GM12878 (cell line): Measurements from ENCODE around the gene MLEC.

ENCODE experiments used
- CEBPB ChIP-seq, 2 experiments: fragments of 150-350 bp in 1 of 2; IDR thresholded peaks; 2 replicates each; pipeline ENCODE4 v1.6.1; 2012 to 2014; ENCODE audit warnings: low read depth in 2 of 2, low read length in 2 of 2, borderline replicate concordance in 1 of 2, inconsistent platforms in 1 of 2
- EZH2 ChIP-seq: IDR thresholded peaks from 2 replicates; pipeline ENCODE4 v1.6.1; 2012; ENCODE audit warnings: low read depth, mild to moderate bottlenecking, control low read depth, inconsistent platforms, low read length, borderline replicate concordance; ENCODE audit not compliant: control insufficient read depth
- FOS ChIP-seq: IDR thresholded peaks from 3 replicates; pipeline ENCODE4 v1.6.1; 2011; ENCODE audit warnings: borderline replicate concordance; ENCODE audit not compliant: insufficient read length; ENCODE audit errors: extremely low read depth
- GATAD2B ChIP-seq: fragments of 450-650 bp; conservative IDR thresholded peaks from 2 replicates; pipeline ENCODE4 v1.6.1; 2017; ENCODE audit warnings: low read depth, mild to moderate bottlenecking, moderate library complexity
- JUND ChIP-seq: IDR thresholded peaks from 2 replicates; pipeline ENCODE4 v1.6.1; 2012; ENCODE audit warnings: low read depth, mild to moderate bottlenecking, low read length, improper control_type of control experiment, moderate library complexity
- MEF2A ChIP-seq: IDR thresholded peaks from 2 replicates; pipeline ENCODE4 v1.6.1; 2011; ENCODE audit warnings: low read depth, mild to moderate bottlenecking, low read length, moderate library complexity; ENCODE audit not compliant: insufficient read depth
- MXI1 ChIP-seq: fragments of 150-350 bp; IDR thresholded peaks from 2 replicates; pipeline ENCODE4 v1.6.1; 2011; ENCODE audit warnings: low read depth, mild to moderate bottlenecking, inconsistent platforms, low read length, improper control_type of control experiment
- POLR2A ChIP-seq: IDR thresholded peaks from 2 replicates; pipeline ENCODE4 v1.6.1; 2011; ENCODE audit warnings: low read depth, mild to moderate bottlenecking, low read length
- TF ChIP-seq, protein P1 (sequence below): IDR thresholded peaks from 2 replicates; pipeline ENCODE4 v1.6.1; 2011; ENCODE audit warnings: borderline replicate concordance, low read depth, mild to moderate bottlenecking, moderate library complexity, low read length; ENCODE audit not compliant: insufficient read depth, poor library complexity, severe bottlenecking
- TF ChIP-seq, protein P2 (sequence below): IDR thresholded peaks from 2 replicates; pipeline ENCODE4 v1.6.1; 2012; ENCODE audit warnings: low read depth, low read length, improper control_type of control experiment
- TF ChIP-seq, protein P3 (sequence below), 3 experiments: IDR thresholded peaks in 2 of 3; conservative IDR thresholded peaks in 1 of 3; 2 replicates each; pipeline ENCODE4 v1.5.1; 2011; ENCODE audit warnings: low read depth in 3 of 3, low read length in 3 of 3, mild to moderate bottlenecking in 3 of 3, control low read depth in 2 of 3, moderate library complexity in 2 of 3, inconsistent platforms in 1 of 3, mixed read lengths in 1 of 3; ENCODE audit not compliant: control insufficient read depth in 2 of 3, insufficient read depth in 1 of 3; ENCODE audit errors: extremely low read depth in 1 of 3
- TF ChIP-seq, protein P4 (sequence below): fragments of 450-650 bp; IDR thresholded peaks from 2 replicates; pipeline ENCODE4 v1.6.1; 2017; ENCODE audit warnings: mild to moderate bottlenecking
- TF ChIP-seq, protein P5 (sequence below): fragments of 450-650 bp; IDR thresholded peaks from 2 replicates; pipeline ENCODE4 v1.6.1; 2018; ENCODE audit warnings: borderline replicate concordance, mild to moderate bottlenecking; ENCODE audit not compliant: partially characterized antibody
- TF ChIP-seq, protein P6 (sequence below): IDR thresholded peaks from 2 replicates; pipeline ENCODE4 v1.6.1; 2011; ENCODE audit warnings: borderline replicate concordance, low read depth, mild to moderate bottlenecking, moderate library complexity, mixed read lengths, low read length; ENCODE audit not compliant: insufficient read depth; ENCODE audit errors: extremely low read length

DNA sequence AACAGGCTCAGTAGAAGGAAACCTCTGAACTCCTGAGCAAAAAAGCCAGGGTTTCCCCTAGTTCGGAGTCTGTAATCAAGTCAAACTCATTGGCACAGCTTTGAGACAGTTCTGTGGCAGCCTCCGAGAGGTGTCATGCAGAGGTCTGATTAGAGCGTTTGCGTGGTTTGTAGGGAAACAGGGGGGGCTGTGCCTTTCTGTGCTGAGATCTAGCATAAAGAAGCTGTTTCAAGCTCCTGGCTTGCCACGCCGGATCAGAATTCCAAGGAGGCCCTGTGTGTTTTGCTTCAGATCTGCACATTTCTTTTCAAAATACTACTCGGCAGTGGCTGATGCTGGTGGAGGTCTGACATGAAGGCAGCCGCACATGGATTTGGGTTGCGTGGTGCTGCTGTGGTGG is 44.8 kb upstream of the MLEC start:
- TF ChIP-seq, protein P1, sequence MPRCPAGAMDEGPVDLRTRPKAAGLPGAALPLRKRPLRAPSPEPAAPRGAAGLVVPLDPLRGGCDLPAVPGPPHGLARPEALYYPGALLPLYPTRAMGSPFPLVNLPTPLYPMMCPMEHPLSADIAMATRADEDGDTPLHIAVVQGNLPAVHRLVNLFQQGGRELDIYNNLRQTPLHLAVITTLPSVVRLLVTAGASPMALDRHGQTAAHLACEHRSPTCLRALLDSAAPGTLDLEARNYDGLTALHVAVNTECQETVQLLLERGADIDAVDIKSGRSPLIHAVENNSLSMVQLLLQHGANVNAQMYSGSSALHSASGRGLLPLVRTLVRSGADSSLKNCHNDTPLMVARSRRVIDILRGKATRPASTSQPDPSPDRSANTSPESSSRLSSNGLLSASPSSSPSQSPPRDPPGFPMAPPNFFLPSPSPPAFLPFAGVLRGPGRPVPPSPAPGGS = no peak
- TF ChIP-seq, protein P2, sequence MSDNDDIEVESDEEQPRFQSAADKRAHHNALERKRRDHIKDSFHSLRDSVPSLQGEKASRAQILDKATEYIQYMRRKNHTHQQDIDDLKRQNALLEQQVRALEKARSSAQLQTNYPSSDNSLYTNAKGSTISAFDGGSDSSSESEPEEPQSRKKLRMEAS = no peak
- TF ChIP-seq GATAD2B (no peak), CEBPB (IDR thresholded peaks at IDR 0.05; ENCODE audit: borderline replicate concordance in 1 of 2, low read depth in 2 of 2, low read length in 2 of 2) (no peak), MEF2A (no peak), JUND (no peak), EZH2 (no peak), FOS (no peak), POLR2A (no peak), MXI1 (no peak)
- TF ChIP-seq, protein P3, sequence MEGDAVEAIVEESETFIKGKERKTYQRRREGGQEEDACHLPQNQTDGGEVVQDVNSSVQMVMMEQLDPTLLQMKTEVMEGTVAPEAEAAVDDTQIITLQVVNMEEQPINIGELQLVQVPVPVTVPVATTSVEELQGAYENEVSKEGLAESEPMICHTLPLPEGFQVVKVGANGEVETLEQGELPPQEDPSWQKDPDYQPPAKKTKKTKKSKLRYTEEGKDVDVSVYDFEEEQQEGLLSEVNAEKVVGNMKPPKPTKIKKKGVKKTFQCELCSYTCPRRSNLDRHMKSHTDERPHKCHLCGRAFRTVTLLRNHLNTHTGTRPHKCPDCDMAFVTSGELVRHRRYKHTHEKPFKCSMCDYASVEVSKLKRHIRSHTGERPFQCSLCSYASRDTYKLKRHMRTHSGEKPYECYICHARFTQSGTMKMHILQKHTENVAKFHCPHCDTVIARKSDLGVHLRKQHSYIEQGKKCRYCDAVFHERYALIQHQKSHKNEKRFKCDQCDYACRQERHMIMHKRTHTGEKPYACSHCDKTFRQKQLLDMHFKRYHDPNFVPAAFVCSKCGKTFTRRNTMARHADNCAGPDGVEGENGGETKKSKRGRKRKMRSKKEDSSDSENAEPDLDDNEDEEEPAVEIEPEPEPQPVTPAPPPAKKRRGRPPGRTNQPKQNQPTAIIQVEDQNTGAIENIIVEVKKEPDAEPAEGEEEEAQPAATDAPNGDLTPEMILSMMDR (IDR thresholded peaks at IDR 0.05 in 2 of 3, conservative IDR thresholded peaks at IDR 0.05 in 1 of 3; ENCODE audit: control insufficient read depth in 2 of 3, extremely low read depth in 1 of 3, insufficient read depth in 1 of 3, low read depth in 3 of 3, low read length in 3 of 3) = no peak
- TF ChIP-seq, protein P4, sequence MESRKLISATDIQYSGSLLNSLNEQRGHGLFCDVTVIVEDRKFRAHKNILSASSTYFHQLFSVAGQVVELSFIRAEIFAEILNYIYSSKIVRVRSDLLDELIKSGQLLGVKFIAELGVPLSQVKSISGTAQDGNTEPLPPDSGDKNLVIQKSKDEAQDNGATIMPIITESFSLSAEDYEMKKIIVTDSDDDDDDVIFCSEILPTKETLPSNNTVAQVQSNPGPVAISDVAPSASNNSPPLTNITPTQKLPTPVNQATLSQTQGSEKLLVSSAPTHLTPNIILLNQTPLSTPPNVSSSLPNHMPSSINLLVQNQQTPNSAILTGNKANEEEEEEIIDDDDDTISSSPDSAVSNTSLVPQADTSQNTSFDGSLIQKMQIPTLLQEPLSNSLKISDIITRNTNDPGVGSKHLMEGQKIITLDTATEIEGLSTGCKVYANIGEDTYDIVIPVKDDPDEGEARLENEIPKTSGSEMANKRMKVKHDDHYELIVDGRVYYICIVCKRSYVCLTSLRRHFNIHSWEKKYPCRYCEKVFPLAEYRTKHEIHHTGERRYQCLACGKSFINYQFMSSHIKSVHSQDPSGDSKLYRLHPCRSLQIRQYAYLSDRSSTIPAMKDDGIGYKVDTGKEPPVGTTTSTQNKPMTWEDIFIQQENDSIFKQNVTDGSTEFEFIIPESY = no peak
- TF ChIP-seq, protein P5, sequence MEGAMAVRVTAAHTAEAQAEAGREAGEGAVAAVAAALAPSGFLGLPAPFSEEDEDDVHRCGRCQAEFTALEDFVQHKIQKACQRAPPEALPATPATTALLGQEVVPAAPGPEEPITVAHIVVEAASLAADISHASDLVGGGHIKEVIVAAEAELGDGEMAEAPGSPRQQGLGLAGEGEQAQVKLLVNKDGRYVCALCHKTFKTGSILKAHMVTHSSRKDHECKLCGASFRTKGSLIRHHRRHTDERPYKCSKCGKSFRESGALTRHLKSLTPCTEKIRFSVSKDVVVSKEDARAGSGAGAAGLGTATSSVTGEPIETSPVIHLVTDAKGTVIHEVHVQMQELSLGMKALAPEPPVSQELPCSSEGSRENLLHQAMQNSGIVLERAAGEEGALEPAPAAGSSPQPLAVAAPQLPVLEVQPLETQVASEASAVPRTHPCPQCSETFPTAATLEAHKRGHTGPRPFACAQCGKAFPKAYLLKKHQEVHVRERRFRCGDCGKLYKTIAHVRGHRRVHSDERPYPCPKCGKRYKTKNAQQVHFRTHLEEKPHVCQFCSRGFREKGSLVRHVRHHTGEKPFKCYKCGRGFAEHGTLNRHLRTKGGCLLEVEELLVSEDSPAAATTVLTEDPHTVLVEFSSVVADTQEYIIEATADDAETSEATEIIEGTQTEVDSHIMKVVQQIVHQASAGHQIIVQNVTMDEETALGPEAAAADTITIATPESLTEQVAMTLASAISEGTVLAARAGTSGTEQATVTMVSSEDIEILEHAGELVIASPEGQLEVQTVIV = no peak
- TF ChIP-seq, protein P6, sequence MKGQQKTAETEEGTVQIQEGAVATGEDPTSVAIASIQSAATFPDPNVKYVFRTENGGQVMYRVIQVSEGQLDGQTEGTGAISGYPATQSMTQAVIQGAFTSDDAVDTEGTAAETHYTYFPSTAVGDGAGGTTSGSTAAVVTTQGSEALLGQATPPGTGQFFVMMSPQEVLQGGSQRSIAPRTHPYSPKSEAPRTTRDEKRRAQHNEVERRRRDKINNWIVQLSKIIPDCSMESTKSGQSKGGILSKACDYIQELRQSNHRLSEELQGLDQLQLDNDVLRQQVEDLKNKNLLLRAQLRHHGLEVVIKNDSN = no peak
